Stimulated activated CD4-positive, alpha-beta T cell treated with anti-CD3 and anti-CD28 coated beads, Interleukin-4, amount 100 ng/mL, for 48 hours (primary cell): ENCODE results near the gene SMARCD2.
"Not testable (repeated sequence)": the region's sequence is repeated elsewhere in the genome, so short reads cannot be mapped to it uniquely, and the experiment has no call there.

Experiments used
- DNase-seq, 2 donors: peaks; one replicate each; pipeline ENCODE4 v3.0.0-alpha.2; 2020; ENCODE audit warnings: low read depth in 2 of 2

Gene SMARCD2

DNA sequence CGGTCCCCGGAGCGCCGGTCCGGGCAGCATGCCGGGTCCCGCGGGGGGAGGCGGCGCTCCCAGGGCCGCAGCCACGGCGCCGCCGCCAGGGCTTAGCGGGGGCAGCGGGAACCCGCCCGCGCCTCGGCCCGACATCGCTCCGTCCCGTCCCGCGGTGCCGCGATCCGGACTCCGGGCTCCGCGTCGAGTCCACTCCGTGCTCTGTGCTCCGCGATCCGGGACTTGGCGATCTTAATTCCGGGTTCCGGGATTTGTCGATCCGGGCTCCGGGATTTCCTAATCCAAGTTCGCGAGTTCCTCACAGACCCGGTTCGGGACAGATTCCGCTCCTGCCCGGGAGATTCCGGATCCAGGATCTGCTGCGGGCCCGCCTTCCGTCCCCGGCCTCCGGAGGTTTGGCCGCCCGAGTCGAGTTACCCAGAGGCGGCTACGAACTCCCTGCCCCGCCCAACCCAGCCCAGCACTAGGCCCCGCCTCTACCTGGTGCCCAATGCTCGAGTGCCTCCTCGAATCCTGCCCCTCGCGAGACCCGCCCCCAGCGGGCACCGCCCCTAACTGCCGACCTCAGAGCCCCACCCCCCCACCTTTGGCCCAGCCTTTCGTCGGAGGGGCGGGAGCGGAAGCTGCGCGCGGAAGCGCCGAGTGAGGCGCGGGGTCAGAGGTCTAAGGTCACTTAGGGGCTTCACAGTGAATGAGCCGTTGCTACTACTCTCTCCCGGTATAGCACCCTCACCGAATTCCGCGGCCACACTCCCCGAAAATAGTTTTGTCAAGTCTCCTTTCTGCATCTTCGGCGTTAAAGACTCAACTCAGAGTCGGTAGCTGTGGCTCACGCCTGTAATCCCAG, at the start of gene SMARCD2:
Gene SMARCD2, minus strand, starts transcription at position 146 of the 847 bp plus-strand sequence. Its CDS starts 11 bp downstream, at position 135.
- DNase-seq, result peak; percentile 99 to 100

DNA sequence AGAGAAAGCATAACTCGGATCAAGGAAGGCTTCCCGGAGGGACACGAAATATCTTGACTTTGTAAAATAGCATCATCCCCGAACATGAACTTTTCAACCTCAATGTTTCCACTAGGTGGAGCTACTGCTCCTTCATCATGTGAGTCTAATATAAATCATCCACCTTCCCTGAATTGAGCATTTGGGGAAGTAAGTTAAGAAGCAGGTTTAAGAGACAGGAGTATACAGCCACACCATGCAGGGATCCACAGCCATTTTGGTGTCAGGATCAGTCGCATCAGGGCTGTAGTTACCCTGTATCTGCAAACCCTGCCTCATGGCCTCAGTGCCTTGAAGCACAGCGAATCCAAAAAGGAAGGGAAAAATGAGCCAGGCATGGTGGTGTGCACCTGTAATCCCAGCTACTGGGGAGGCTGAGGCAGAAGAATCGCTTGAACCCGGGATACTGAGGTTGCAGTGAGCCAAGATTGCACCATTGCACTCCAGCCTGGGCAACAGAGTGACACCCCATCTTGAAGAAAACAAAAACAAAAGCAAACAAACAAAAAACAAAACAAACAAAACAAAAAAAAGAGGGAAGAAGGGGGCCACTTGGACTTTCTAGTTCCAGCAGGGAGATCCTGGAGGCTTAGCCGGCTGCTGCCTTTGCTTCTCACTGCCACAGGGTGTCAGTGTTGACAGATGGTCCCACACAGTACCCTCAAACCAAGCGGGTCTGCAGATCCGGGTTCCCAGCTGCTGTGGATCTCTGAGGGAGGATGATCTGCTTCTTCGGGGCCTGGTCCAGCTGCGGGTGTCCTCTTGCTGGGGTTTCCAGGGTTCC, 46.8 kb upstream of the SMARCD2 start:
- DNase-seq, result not testable (repeated sequence)

DNA sequence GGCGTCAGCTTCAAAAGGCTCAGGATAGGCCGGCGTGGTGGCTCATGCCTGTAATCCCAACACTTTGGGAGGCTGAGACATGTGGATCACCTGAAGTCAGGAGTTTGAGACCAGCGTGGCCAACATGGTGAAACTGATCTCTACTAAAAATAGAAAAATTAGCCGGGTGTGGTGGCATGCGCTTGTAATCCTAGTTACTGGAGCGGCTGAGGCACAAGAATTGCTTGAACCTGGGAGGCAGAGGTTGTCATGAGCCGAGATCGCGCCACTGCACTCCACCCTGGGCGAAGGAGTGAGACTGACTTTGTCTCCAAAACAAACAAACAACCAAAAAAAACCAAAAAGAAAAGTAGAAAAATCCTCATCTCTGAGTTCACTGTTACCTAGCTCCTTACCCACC, 42.6 kb upstream of the SMARCD2 start:
- DNase-seq, result not testable (repeated sequence)

DNA sequence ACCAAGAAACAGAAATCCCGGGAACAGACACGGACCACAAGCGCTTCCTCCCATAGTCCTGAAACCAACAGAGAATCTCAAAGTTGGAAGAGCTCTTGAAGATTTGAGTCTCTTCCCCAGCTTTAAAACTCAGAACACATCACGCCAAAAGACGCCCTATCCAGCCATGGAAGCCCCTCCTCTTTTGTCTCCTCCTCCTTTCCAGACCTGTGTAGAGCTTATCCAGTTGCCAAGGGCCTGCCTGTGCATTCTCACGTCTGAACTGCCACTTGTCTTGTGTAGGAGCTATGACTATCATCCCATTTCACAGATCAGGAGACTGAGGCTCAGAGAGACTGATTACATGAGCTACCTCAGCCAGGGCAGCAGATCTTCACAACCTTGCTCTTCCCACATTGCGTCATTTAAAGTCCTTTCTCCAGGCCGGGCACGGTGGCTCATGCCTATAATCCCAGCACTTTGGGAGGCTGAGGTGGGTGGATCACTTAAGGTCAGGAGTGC, 40.2 kb upstream of the SMARCD2 start:
- DNase-seq, result not testable (repeated sequence)

DNA sequence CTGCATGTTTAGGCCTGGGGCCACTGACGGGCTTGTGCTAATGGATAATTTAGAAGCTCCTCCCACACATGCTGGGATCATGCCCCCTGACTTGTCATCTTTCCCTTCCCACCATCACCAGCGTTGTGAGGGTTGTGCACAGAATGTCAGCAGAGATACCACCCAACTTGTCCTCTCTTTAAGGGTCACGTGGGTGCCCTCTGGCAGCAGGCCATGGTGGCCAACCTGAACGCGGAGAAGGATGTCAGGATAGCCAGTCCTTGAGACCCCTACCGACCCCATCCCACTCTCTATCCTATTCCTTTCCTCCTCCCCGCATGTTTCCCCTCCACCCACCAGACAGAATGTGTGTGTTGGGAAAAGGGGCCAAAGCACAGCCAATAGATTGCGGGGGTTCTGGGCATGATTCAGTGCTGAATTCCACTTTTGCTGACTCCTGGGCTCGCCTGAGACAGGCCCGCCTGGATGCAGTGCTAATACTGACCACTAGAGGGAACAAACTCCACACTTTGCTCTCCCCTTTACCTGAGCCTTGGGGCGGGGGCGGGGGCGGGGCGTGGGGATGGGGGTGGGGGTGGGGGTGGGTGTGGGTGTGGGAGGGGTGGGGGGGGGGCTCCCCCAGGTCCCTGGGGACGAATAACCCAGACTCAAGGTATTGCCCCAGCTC, 39.6 kb upstream of the SMARCD2 start, which contains the start of gene GH2:
Gene GH2, minus strand, starts transcription at position 10 of the 667 bp plus-strand sequence. CDS start 143 bp downstream, outside the sequence.
- peak; percentile 50 to 55 for DNase-seq

DNA sequence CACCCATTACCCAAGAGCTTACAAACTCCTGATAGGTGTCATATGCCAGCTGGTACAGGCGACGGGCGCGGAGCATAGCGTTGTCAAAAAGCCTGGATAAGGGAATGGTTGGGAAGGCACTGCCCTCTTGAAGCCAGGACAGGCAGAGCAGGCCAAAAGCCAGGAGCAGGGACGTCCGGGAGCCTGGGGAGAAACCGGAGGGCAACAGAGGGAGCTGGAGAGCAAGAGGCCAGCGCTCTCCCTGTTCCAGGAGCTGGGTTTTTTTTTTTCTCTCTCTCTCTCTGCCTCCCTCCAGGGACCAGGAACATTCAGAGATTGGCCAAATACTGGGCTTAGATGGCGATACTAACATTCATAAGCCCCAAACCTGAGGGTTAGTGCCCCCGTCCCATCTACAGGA, 38.9 kb upstream of the SMARCD2 start:
- not testable (repeated sequence) for DNase-seq

DNA sequence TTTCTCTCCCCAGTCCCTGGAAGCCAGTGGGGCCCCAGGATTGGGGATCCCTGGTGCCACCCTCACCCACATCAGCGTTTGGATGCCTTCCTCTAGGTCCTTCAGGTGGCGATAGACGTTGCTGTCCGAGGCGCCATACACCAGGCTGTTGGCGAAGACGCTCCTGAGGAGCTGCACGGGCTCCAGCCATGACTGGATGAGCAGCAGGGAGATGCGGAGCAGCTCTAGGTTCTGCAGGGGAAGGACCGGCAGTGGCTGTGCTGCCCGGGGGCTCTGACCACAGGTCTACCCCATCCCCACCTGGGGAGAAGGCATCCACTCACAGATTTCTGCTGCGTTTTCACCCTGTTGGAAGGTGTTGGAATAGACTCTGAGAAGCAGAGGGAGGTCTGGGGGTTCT, 38.2 kb upstream of the SMARCD2 start:
- DNase-seq, result no peak

DNA sequence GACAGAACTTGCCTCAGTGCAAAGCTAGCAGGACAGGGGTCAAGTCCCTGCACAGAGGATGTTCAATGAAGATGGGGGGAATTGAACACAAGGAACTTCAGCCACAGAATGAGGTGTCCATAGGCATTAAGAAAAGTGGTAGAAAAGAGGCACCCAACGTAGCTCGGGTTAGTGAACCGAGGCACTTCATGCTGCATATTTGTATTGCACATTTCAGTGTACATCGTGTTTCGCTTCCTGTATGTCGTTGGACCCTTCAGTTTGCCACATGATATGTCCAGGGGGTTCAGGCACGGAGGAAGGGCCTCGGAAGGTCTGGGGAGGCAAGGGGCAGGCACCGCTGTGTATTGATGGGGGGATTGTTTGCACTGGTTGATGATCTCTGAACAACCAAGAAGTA, 35.9 kb upstream of the SMARCD2 start:
- not testable (repeated sequence) for DNase-seq

DNA sequence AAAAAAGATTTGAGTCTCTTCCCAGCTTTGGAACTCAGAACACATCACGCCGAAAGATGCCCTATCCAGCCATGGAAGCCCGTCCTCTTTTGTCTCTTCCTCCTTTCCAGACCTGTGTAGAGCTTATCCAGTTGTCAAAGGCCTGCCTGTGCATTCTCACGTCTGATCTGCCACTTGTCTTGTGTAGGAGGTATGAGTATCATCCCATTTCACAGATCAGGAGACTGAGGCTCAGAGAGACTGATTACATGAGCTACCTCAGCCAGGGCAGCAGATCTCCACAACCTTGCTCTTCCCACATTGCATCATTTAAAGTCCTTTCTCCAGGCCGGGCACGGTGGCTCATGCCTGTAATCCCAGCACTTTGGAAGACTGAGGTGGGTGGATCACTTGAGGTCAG, 32.2 kb upstream of the SMARCD2 start:
- DNase-seq, result not testable (repeated sequence)

DNA sequence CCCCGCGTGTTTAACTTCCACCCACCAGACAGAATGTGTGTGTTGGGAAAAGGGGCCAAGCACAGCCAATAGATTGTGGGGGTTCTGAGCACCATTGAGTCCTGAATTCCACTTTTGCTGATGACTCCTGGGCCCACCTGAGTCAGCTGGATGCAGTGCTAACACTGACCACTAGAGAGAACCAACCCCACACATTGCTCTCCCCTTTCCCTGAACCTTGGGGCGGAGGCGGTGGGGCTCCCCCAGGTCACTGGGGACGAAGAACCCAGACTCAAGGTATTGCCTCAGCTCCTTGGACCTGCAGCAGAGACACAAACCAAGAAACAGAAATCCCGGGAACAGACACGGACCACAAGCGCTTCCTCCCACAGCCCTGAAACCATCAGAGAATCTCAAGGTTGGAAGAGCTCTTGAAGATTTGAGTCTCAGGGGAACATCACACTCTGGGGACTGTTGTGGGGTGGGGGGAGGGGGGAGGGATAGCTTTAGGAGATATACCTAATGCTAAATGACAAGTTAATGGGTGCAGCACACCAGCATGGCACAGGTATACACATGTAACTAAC, 31.7 kb upstream of the SMARCD2 start:
- not testable (repeated sequence) for DNase-seq

DNA sequence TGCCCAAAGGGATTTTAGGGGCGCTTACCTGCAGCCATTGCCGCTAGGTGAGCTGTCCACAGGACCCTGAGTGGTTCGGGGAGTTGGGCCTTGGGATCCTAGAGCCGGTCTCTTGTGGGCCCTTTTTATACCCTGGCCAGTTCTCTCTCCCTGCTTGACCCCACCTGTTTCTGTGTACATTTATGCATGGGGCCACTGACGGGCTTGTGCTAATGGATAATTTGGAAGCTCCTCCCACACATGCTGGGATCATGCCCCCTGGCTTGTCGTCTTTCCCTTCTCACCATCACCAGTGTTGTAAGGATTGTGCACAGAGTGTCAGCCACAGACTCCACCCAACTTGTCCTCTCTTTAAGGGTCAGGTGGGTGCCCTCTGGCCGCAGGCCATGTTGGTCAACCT, 31.1 kb upstream of the SMARCD2 start, which contains the start of gene CSH2:
Gene CSH2, minus strand, starts transcription at position 101 of the 400 bp plus-strand sequence. Its CDS starts 63 bp downstream, at position 38.
- not testable (repeated sequence) for DNase-seq

DNA sequence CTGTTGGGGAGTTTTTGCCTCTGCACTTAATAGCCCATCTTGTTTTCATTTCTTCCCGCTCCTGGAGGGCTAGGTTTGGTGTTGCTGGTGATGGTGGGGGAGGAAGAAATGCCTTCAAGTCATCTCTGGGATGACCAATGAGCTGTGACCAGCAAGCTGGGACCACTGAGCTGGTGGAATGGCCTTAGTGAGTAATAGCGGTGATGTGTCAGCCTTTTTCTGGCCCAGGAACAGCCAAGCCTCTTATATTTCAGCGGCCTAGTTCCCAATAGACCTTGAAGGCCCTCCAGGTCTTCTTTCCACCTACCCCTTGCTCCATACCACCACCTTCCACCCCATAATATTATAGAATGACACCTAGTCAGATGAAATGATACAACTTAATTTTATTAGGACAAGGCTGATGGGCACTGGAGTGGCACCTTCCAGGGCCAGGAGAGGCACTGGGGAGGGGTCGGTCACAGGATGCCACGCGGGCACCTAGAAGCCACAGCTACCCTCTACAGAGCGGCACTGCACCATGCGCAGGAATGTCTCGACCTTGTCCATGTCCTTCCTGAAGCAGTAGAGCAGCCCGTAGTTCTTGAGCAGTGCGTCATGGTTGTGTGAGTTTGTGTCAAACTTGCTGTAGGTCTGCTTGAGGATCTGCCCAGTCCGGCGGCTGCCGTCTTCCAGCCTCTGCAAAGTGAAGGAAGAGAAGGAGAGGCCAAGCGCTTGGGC, 29.3 kb upstream of the SMARCD2 start:
- not testable (repeated sequence) for DNase-seq

DNA sequence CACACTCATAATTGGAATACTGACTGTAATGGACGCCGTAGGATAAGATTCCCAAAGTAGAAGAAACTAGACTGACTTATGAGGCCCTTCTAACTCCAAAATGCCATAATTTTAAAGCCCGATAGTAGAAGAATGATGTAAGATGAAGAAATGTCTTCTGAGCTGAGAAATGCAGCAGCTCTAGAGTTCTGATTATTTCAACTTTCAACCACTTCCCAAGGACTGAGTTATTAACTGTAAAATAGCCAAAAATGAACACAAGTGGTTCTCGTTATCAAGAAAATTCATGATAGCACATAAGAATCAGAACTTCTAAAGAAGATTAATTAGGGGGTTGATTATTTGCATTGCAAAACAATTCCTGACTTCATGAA, 27.8 kb upstream of the SMARCD2 start:
- not testable (repeated sequence) for DNase-seq

DNA sequence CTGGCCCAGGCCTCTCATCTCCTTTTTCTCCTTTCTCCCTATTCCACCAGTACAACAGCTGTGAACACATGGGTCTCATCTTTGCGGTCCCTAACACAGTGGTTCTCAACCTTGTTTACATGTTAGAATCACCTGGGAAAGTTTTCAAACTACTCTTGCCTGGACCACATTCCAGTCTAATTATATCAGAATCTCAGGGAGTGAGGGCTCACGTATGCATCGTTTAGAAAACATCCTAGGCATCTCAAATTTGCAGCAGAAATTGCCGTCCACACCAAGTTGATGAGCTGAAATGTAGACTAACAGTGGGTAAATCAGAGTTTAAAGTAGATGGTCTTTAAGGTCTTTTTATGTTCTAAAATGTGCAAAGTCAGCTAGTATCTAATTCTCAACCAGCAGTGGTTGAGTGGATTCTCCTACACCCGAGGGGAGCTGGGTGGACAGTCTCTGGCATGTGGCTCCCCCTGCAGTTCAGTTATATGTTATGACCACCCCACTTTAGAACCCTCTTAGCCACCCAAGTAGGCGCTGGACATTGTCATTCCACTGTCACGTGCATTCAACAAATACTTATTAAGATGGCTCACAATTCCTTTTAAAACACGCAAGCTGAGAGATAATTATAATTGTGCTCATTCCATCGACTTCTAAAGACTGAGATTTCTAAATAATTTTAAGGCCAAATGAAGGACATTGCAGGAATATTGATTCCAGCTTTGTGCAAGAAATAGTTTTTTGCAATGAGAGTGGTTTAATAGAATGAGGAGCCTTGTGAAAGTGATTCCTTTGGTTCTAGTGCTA, 27.2 kb upstream of the SMARCD2 start:
- DNase-seq, result not testable (repeated sequence)

DNA sequence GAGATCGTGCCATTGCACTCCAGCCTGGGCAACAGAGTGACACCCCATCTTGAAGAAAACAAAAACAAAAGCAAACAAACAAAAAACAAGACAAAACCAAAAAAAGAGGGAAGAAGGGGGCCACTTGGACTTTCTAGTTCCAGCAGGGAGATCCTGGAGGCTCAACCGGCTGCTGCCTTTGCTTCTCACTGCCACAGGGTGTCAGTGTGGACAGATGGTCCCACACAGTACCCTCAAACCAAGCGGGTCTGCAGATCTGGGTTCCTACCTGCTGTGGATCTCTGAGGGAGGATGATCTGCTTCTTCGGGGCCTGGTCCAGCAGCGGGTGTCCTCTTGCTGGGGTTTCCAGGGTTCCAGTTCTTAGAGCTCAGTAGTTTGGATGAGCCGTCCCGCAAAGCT, 24.1 kb upstream of the SMARCD2 start:
- DNase-seq, result not testable (repeated sequence)

DNA sequence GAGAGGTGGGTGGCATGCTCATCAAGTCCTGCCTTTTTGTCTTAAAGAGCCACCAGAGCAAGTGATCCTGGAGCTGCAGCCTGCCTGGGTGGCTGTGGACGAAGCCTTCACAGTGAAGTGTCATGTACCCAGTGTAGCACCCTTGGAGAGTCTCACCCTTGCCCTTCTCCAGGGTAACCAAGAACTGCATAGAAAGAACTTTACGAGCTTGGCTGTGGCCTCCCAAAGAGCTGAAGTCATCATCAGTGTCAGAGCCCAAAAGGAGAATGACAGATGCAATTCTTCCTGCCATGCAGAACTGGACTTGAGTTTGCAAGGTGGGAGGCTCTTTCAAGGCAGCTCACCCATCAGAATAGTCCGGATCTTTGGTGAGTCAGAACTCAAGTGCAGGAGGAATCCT, 16.8 kb upstream of the SMARCD2 start:
- no peak for DNase-seq

DNA sequence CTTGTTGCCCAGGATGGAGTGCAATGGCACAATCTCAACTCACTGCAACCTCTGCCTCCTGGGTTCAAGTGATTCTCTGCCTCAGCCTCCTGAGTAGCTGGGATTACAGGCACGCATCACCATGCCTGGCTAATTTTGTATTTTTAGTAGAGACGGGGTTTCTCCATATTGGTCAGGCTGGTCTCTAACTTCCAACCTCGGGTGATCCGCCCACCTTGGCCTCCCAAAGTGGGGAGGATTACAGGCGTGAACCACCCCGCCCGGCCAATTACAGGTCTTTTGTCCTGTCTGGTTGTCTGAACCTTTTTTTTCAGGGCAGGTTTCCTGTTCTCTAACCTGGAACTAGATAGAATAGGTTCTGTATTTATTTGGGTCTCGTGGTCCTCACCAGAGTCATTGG, 13.9 kb upstream of the SMARCD2 start:
- not testable (repeated sequence) for DNase-seq

DNA sequence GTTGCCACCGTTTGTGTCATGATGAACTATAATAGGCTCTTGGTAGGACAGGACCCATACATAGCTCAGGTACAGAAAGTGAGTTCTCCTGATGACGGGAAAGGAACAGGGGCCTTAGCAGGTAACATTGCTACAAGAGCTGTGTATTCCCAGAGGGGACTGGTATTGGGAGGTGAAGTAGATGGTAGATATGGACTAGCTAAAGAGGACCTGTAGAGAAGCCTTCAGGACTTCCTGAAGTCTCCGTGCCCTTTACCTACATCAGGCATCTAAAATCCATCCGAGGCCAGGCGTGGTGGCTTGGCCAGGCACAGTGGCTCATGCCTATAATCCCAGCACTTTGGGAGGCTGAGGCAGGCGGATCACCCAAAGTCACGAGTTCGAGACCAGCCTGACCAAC, 12.7 kb upstream of the SMARCD2 start:
- DNase-seq, result no peak

DNA sequence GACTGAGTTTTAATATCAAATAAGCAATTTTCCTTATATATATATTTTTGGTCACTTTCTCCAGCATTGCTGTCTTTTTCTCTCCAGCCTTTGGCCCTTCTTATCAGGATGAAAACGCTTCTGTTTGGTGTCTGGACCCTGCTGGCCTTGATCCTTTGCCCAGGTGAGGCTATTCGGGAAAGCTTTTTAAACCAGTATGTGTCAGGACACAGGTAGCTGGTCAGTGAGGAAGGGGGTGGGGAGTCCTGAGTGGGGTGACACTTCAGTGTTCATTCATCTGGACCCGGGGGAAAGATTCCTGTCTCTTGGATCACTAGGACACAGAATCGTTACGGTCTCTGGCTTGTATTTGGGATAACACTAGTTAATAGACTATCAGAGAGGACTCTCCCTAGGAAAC, 12.2 kb upstream of the SMARCD2 start:
- no peak for DNase-seq

DNA sequence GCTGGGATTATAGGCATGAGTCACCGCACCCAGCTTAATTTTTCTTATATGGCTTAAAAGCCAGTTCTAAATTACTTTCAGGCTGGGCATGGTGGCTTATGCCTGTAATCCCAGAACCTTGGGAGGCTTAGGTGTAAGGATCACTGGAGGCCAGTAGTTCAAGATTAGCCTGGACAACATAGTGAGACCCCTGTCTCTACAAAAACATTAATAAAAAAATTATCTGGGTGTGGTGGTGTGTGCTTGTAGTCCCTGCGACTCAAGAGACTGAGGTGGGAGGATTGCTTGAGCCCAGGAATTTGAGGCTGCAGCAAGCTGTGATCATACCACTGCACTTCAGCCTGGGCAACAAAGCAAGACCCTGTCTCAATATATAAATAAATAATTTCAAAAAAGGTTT, 10.8 kb upstream of the SMARCD2 start:
- DNase-seq, result no peak
